ENCODE results near the gene SIN3B.

Gene SIN3B

GRCh38 chr19:16824658-16825311 lies 4.4 kb upstream of the SIN3B start:
- DNase-seq, result no peak

GRCh38 chr19:16825312-16826052 lies 3.7 kb upstream of the SIN3B start:
- peak; percentile 81 for DNase-seq

GRCh38 chr19:16829822-16830289 lies 658 bp downstream of the SIN3B start:
- no peak for DNase-seq

- no peak for DNase-seq
Measured at GRCh38 chr19:16830679-16831078, 1.5 kb downstream of the SIN3B start.

- no peak for DNase-seq
Measured at GRCh38 chr19:16831531-16831930, 2.3 kb downstream of the SIN3B start.

- no peak for DNase-seq
Measured at GRCh38 chr19:16834747-16835146, 5.5 kb downstream of the SIN3B start.

- DNase-seq, result no peak
Measured at GRCh38 chr19:16836115-16837034, 7.2 kb downstream of the SIN3B start.

GRCh38 chr19:16837035-16837362 lies 7.8 kb downstream of the SIN3B start:
- DNase-seq, result no peak

- DNase-seq, result no peak
Measured at GRCh38 chr19:16841391-16841926, 12.3 kb downstream of the SIN3B start.

GRCh38 chr19:16846901-16847300 lies 17.7 kb downstream of the SIN3B start:
- no peak for DNase-seq

- no peak for DNase-seq
Measured at GRCh38 chr19:16847430-16847829, 18.2 kb downstream of the SIN3B start.

- no peak for DNase-seq
Measured at GRCh38 chr19:16849168-16849567, 20.0 kb downstream of the SIN3B start.

- DNase-seq, result no peak
Measured at GRCh38 chr19:16850133-16850532, 20.9 kb downstream of the SIN3B start.

GRCh38 chr19:16851031-16851712 lies 22.0 kb downstream of the SIN3B start:
- no peak for DNase-seq

- no peak for DNase-seq
Measured at GRCh38 chr19:16853066-16853465, 23.9 kb downstream of the SIN3B start.

GRCh38 chr19:16856091-16856490 lies 26.9 kb downstream of the SIN3B start:
- DNase-seq, result no peak

GRCh38 chr19:16859626-16860025 lies 30.4 kb downstream of the SIN3B start:
- no peak for DNase-seq

GRCh38 chr19:16860118-16860517 lies 30.9 kb downstream of the SIN3B start:
- no peak for DNase-seq

- DNase-seq, result no peak
Measured at GRCh38 chr19:16861011-16861410, 31.8 kb downstream of the SIN3B start.

GRCh38 chr19:16861834-16862233 lies 32.6 kb downstream of the SIN3B start:
- DNase-seq, result no peak

- DNase-seq, result no peak
Measured at GRCh38 chr19:16862826-16863415, 33.7 kb downstream of the SIN3B start.

- no peak for DNase-seq
Measured at GRCh38 chr19:16867211-16867610, 38.0 kb downstream of the SIN3B start.

All from left hindlimb (tissue), 1 donor.